ENCODE data around the gene COL24A1. TPM values are rescaled to one million over a fixed set of nuclear protein-coding genes. Genes with fewer than 3 reads are reported as not detected.

COL24A1 gene
- total RNA-seq, 1 experiment from 2014 or later, result 0.35 TPM

DNA sequence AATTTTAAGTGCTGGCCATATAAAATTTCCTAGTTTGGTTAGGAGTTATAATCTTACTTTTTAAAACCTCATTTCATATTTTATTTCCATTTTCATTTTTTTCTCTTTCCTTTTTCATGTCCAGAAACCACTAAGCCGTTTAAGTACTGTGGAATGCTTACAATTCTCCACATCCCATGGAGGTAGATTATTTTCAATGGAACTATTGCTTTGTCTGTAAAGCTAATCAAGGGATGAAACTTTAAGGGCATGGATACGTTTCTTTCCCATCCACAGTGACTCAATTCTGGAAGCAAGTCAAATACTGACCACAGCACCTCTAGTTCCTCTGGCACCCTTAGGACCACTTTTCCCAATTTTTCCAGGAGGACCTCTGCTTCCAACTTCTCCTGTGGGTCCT is 309.2 kb downstream of the COL24A1 start:
- Mint-ChIP-seq H3K36me3 (ENCODE audit: insufficient read depth in 1 of 3, low read depth in 3 of 3) (no peaks in the 10 kb centered on the region), H3K9me3 (no peaks in the 10 kb centered on the region), H3K4me1 (no peaks in the 10 kb centered on the region), H3K4me3 (no peak overlapping the region), H3K27me3 (ENCODE audit: low read depth) (no peaks in the 10 kb centered on the region), H3K27ac (peak overlapping the region in 1 of 3 experiments; percentile 59; a peak in 1 of 7 replicates)
- no peak overlapping the region for H2BK15ac ChIP-seq (ENCODE audit: low read depth, low read length)
- H3K9ac ChIP-seq (ENCODE audit: extremely low read depth, insufficient read length, low read length), result no peak overlapping the region
- no peak overlapping the region for H2BK12ac ChIP-seq (ENCODE audit: insufficient read length, low read depth, low read length)
- H3K14ac ChIP-seq (ENCODE audit: insufficient read depth, low read length), result no peak overlapping the region
- no peak overlapping the region for H2BK120ac ChIP-seq (ENCODE audit: low read depth, low read length, poor library complexity, severe bottlenecking)
- no CpG with 5 or more reads among the region's 2 CpGs for WGBS (ENCODE audit: extremely low coverage, insufficient read length, low lambda C conversion rate)
- H2BK5ac ChIP-seq (ENCODE audit: insufficient read length, low read length), result no peak overlapping the region
- H3K79me1 ChIP-seq (ENCODE audit: insufficient read depth, low read depth, low read length, poor library complexity, severe bottlenecking), result no peaks in the 10 kb centered on the region
- no peak overlapping the region for H2BK20ac ChIP-seq (ENCODE audit: low read depth, low read length, poor library complexity, severe bottlenecking)
- H3K27me3 ChIP-seq (ENCODE audit: insufficient read depth, low read length), result no peaks in the 10 kb centered on the region
- H3T11ph ChIP-seq (ENCODE audit: low read length), result no peak overlapping the region
- no peak overlapping the region for H4K5ac ChIP-seq (ENCODE audit: insufficient read length, low read depth, low read length)
- no peak overlapping the region for H3K56ac ChIP-seq (ENCODE audit: insufficient read length, low read depth, low read length)
- no peak overlapping the region for H4K8ac ChIP-seq (replicated peaks; ENCODE audit: insufficient read length, low read depth, low read length)
- H3K9me3 ChIP-seq (ENCODE audit: control insufficient read depth, low read depth, low read length), result no peaks in the 10 kb centered on the region
- no peak overlapping the region for H2AFZ ChIP-seq (ENCODE audit: low read length)
- H4K20me1 ChIP-seq (ENCODE audit: control insufficient read depth, insufficient read depth, insufficient read length), result no peaks in the 10 kb centered on the region
- H3K4me1 ChIP-seq (ENCODE audit: insufficient read depth, low read length), result no peaks in the 10 kb centered on the region
- no peak overlapping the region for H3K27ac ChIP-seq (ENCODE audit: insufficient read length, low read depth, low read length)
- no peak overlapping the region for H3K4ac ChIP-seq (ENCODE audit: low read depth, low read length)
- no peak overlapping the region for H3K18ac ChIP-seq (ENCODE audit: insufficient read length, low read depth, low read length)
- no peak overlapping the region for H3K4me2 ChIP-seq (ENCODE audit: insufficient read depth, insufficient read length, low read length)
- H3K23ac ChIP-seq (ENCODE audit: insufficient read length, low read depth, low read length), result no peak overlapping the region
- H2AK5ac ChIP-seq (ENCODE audit: insufficient read length, low read length), result no peak overlapping the region
- no peak for DNase-seq
- no peaks in the 10 kb centered on the region for H3K23me2 ChIP-seq (ENCODE audit: insufficient read length, low read depth, low read length, poor library complexity, severe bottlenecking)
- TF ChIP-seq, protein P1, sequence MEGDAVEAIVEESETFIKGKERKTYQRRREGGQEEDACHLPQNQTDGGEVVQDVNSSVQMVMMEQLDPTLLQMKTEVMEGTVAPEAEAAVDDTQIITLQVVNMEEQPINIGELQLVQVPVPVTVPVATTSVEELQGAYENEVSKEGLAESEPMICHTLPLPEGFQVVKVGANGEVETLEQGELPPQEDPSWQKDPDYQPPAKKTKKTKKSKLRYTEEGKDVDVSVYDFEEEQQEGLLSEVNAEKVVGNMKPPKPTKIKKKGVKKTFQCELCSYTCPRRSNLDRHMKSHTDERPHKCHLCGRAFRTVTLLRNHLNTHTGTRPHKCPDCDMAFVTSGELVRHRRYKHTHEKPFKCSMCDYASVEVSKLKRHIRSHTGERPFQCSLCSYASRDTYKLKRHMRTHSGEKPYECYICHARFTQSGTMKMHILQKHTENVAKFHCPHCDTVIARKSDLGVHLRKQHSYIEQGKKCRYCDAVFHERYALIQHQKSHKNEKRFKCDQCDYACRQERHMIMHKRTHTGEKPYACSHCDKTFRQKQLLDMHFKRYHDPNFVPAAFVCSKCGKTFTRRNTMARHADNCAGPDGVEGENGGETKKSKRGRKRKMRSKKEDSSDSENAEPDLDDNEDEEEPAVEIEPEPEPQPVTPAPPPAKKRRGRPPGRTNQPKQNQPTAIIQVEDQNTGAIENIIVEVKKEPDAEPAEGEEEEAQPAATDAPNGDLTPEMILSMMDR (conservative IDR thresholded peaks at IDR 0.05), result no peak
- no peak overlapping the region for H4K91ac ChIP-seq (ENCODE audit: insufficient read length, low read depth, low read length)
- H3K79me2 ChIP-seq (ENCODE audit: insufficient read depth, low read length), result no peaks in the 10 kb centered on the region
